GM19193 (cell line): ENCODE results near the gene KRTAP5-5.

Experiments
- POLR2A ChIP-seq: IDR thresholded peaks from 4 replicates; pipeline ENCODE4 v1.6.1; 2011; ENCODE audit not compliant: insufficient read depth, insufficient read length; ENCODE audit errors: extremely low read depth

The KRTAP5-5 gene

DNA sequence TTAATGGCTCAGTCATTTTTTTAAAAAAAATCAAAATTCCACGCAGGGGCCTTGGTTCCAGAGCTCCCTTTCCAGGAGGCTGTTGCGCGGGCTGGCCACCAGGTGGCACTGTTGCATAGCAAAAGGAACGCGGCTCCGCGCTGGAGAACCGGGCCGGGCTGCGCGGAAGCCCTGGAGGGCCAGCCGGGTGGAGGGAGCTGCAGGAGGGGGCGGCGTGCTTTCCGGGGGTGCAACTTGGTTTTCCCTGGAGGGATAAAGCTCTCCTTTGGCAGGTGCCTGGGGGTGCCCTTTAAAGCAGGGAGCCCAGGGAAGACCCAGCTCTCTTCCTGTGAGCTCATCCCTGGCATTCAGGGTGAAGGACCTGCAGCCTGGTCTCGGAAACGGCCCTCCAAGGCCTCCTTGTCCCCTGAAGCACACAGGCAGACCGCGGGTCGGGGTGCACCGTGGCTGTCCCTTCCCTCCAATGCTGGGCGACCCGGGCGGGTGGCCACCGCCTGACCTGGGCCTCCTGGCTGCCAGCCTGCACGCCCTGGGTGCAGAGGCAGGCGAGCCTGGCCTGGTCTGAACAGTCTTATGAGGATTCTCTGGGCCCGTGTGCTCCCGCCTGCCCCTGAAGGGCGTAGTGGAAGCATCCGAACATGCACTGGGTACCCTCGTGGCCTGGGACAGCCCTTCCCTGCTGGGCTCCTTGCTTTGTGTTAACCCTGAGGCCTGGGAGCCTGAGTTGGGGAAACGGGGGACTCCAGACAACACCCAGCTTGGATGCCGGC lies 23.4 kb downstream of the KRTAP5-5 start:
- TF ChIP-seq POLR2A: no peak

DNA sequence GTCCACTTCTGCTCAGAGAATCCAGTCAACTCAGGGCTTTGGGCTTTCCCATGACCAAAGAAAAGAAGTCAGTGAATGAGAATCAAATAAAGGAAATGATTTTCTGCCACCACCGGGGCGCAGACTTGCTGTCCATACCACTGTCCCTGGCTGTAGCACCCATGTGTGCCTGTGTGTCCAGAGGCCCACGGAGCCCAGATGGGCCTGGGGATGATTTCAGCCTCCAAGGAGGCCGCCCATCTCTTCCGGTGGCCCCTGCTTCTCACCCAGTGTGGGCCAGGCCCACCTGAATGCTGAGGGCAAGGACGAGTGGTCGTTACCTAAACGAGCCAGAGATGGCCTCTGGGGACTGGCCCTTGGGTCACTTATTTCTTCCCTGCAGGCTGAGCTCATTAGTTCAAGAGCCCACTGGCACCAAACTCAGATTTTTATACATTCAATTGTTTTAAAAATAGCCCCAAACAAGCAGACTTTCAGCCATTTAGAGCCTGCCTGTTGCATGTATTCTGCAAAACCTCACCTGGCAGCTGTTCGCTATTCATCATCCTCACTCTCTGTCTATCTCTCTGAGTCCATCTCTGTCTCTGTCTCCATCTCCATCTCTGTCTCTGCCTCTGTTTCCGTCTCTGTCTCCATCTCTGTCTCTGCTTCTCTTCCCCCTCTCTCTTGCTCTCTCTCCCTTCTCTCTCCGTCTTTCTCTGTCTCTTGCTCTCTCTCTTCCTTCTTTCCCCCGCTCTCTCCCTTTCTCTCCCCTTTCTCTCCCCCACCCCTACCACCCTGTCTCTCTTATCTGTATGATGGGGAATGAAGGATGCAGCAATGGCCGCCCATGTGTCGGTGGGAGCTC lies 24.2 kb downstream of the KRTAP5-5 start:
- TF ChIP-seq POLR2A: no peak

DNA sequence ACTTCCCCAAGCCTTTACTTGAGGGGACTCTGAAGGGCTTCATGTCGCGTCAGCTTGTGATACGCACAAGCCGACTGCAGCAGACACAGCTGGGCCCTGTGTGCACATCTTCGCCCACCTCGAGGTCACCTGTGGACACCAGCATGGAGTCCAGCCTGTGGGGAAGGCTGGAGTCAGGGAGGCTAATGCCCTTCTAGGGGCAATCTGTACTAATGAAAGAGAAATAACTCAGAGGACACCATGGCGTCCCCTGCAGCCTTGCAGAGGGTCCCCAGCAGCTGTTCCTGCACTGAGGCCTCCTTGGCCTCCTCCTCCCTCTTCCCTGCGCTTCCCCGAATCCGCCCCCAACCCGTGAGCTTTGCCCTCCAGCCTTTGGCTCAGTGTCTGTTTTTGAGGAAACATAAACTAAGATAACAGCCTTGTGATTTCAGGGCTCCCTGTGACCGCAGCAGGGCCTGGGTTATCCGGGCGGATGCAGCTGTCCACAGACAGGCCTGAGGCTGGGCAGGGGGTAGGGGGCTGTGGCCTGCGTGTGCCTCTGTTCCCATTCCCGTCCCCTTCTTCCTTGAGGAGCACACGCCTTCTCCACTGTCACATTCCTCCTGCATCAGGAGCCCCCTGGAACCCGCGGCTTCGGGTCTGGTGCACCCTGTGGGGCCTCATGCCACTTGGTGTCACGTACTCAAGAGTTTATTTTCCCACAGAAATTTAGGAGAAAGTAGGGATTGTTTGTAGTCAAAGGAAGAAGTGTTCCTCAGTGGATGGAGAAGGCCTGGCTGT lies 25.0 kb downstream of the KRTAP5-5 start:
- no peak for TF ChIP-seq POLR2A

- no peak for TF ChIP-seq POLR2A
Observed at GRCh38 chr11:1655168-1656060, 25.8 kb downstream of the KRTAP5-5 start.

GRCh38 chr11:1656061-1656441 lies 26.5 kb downstream of the KRTAP5-5 start:
- TF ChIP-seq POLR2A: no peak

DNA sequence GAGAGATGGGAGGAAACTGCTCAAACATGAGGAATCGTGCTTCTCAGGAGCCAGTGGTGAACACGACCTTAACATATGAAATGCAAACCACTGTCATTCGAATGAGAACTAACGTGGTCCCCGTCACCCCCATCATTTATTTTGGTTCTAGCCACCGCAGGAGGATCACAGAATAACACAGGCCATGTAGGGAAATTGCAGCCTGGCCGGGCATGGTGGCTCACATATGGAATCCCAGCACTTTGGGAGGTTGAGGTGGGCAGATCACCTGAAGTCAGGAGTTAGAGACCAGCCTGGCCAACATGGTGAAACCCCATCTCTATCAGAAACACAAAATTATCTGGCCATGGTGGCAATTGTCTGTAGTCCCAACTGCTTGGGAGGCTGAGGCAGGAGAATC lies 27.1 kb downstream of the KRTAP5-5 start:
- TF ChIP-seq POLR2A: no peak

DNA sequence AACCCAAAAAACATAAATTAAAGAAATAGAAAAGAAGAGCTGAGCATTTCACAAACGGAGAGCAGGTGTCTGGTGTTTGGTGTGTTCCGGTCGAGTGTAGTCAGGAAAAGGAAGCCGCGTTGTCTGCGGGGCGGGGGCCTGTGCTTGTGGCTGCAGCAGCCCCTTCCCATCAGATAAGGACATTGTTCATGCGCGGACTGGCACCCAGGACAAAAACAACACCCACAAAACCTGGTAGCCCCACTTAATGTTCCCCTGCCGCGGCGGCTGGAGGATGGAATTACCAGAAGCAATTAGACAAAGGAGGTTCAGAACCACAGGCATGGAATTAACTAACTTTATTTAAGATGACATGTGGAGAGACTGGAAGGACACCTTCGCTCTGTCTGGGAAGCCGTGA lies 29.9 kb downstream of the KRTAP5-5 start:
- TF ChIP-seq POLR2A: no peak

DNA sequence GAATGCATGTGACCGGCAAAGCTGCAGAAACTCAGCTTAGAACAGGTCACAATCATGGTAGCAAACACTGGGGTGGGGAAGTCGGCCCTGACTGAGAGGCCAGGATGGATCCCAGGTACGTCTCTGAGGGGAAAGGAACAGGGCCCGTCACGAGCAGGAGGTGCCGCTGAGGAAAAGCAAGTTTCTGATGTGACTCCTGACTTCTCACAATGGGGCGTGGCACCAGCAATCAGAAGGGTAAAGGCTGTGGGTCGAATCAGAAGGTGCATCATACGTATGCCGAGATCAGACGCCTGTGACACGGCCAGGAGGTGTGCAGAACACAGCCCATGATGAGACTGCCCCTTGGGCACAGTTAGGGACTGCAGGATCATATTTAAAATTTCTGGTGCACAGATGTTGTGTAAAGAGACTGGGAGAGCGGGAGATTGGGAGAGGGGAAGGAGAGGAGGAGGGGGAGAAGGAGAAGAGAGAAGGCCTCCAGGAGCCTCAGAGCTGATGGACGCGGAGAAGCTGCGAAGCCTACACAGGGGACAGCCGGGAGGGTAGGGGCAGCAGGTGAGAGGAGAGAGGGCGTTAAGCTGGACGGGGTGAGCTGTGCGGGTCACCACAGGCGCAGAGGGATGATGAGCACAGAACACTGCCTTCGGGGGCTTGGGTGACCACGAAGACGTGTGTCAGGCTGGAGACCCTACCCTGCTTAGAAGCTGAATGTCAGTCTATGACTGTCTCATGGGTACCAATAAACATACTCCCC lies 30.7 kb downstream of the KRTAP5-5 start:
- TF ChIP-seq POLR2A: no peak

GRCh38 chr11:1665313-1665712 lies 35.7 kb downstream of the KRTAP5-5 start:
- TF ChIP-seq POLR2A: no peak

GRCh38 chr11:1667121-1667850 lies 37.7 kb downstream of the KRTAP5-5 start:
- no peak for TF ChIP-seq POLR2A

- TF ChIP-seq POLR2A: no peak
Observed at GRCh38 chr11:1667906-1668305, 38.3 kb downstream of the KRTAP5-5 start.

DNA sequence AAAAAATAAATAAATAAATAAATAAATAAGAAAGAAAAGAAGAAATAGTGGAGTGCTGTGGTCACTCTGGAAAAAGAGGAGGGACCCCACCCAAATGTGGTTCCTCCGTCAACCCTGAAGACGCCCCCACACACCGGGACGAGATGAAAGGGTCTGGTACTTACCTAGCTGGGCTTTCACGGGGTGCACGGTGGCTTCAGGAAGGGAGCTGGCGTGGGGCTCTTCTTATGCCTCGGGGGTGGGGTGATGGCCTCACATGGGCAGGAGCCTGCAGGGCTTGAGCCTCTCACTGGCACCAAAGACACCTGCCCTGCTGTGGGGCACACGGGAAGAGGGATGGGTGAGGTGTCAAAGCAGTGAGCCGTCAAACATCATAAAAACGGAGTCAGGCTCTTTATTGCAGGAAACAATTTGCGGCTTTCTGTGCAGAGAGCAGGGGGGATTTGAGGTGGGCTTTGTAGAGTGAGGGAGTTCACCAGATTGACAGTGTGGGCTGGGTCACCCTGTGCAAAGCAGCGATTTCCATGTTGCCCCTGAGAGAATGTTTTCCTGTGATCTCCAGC lies 39.4 kb downstream of the KRTAP5-5 start:
- TF ChIP-seq POLR2A: no peak
